Panc1 (cell line): ENCODE measurements around the gene XYLT1. TPM values are rescaled to one million over a fixed set of nuclear protein-coding genes. Genes with fewer than 3 reads are reported as not detected.

Experiments used
- ATAC-seq: fragments of 200-7000 bp; cut with Tn5 transposase; 2 replicates; pipeline ENCODE4 v1.9.1; 2020; ENCODE audit warnings: mild to moderate bottlenecking, moderate library complexity
- BruUV-seq: library from RNA; stranded (reverse); fragments of 400-500 nt; replicated peaks from 2 replicates; lab custom pipeline; 2021; lab: Mats Ljungman, UMichigan
- CTCF ChIA-PET: fragments of 300-600 bp; sonication (Branson Sonifier 250); formaldehyde crosslinking; loops from one replicate; lab custom pipeline; 2022; ENCODE audit warnings: antibody characterized with exemption; lab: Charles Lee
- POLR2A ChIA-PET: fragments of 300-600 bp; sonication (Branson Sonifier 250); formaldehyde crosslinking; loops from one replicate; lab custom pipeline; 2022; ENCODE audit warnings: antibody characterized with exemption; lab: Charles Lee
- DNase-seq: peaks from one replicate; pipeline ENCODE4 v3.0.0-alpha.2; 2010; ENCODE audit warnings: low read depth, low spot score
- H3K27ac ChIP-seq: 2 replicates; pipeline ENCODE4 v1.5.1; 2011; ENCODE audit warnings: mild to moderate bottlenecking, low read length, inconsistent platforms
- H3K27me3 ChIP-seq: fragments of 200-500 bp; sonication (Bioruptor generic); 2 replicates; pipeline ENCODE4 v1.6.0; 2014; ENCODE audit warnings: low read length, inconsistent platforms; ENCODE audit not compliant: control insufficient read depth, insufficient read depth
- H3K36me3 ChIP-seq: fragments of 200-500 bp; sonication (Bioruptor generic); 2 replicates; pipeline ENCODE4 v1.5.1; 2014; ENCODE audit warnings: inconsistent platforms, mild to moderate bottlenecking, low read length, moderate library complexity; ENCODE audit not compliant: control insufficient read depth, insufficient read depth
- H3K4me1 ChIP-seq: 2 replicates; pipeline ENCODE4 v1.5.1; 2011; ENCODE audit warnings: inconsistent platforms, mild to moderate bottlenecking, low read length, moderate library complexity; ENCODE audit not compliant: control insufficient read depth, insufficient read depth
- H3K4me3 ChIP-seq, 2 experiments: 2 replicates each; pipeline ENCODE4 v1.5.1; 2011 to 2012; ENCODE audit warnings: low read depth in 2 of 2, low read length in 2 of 2, mild to moderate bottlenecking in 2 of 2, inconsistent platforms in 1 of 2, moderate library complexity in 1 of 2
- H3K9me3 ChIP-seq: fragments of 200-500 bp; sonication (Bioruptor generic); 2 replicates; pipeline ENCODE4 v1.5.1; 2014; ENCODE audit warnings: low read depth, mild to moderate bottlenecking, inconsistent platforms, low read length, moderate library complexity; ENCODE audit not compliant: control insufficient read depth, insufficient read depth
- POLR2AphosphoS5 ChIP-seq: IDR thresholded peaks from 2 replicates; pipeline ENCODE4 v1.6.1; 2012; ENCODE audit warnings: mild to moderate bottlenecking, low read depth, low read length, moderate library complexity
- REST ChIP-seq, 2 experiments: IDR thresholded peaks; 2 replicates each; pipeline ENCODE4 v1.6.1; 2011 to 2012; ENCODE audit warnings: low read depth in 2 of 2, control low read depth in 1 of 2, low read length in 1 of 2, mild to moderate bottlenecking in 1 of 2, moderate library complexity in 1 of 2; ENCODE audit not compliant: insufficient read depth in 1 of 2
- SIN3A ChIP-seq: IDR thresholded peaks from 2 replicates; pipeline ENCODE4 v1.6.1; 2012; ENCODE audit warnings: low read depth, mild to moderate bottlenecking, low read length, moderate library complexity, borderline replicate concordance; ENCODE audit not compliant: insufficient read depth
- TCF7L2 ChIP-seq: IDR thresholded peaks from 2 replicates; pipeline ENCODE4 v1.6.1; 2011; ENCODE audit warnings: mild to moderate bottlenecking, low read depth, low read length, inconsistent platforms
- in situ Hi-C: cut with HindIII; loops from 2 replicates; pipeline ENCODE4 v1.10.0; 2016; ENCODE audit warnings: low sequenced_read_pairs, low pct_unique_long_range_greater_than_20kb
- intact Hi-C: fragments of 100-400 bp; cut with micrococcal nuclease; formaldehyde crosslinking; loops from one replicate; pipeline ENCODE4 v1.10.0; 2022; ENCODE audit not compliant: unreplicated experiment
- total RNA-seq: library from RNA; stranded (reverse); gene quantifications from one replicate; pipeline ENCODE4 v1.2.1, GENCODE V29; 2021; ENCODE audit not compliant: unreplicated experiment
- TF ChIP-seq, protein P1 (sequence below): fragments of 450-650 bp; IDR thresholded peaks from 2 replicates; pipeline ENCODE4 v1.5.1; 2017; ENCODE audit warnings: mild to moderate bottlenecking

XYLT1 gene
- total RNA-seq, 1 experiment from 2014 or later: 0.62 TPM

- CTCF ChIA-PET: no interaction called here
- no peak for DNase-seq
- no peak overlapping the region for H3K27ac ChIP-seq
- H3K27me3 ChIP-seq: peaks cover 14% of the 10 kb centered on the region
- no peak overlapping the region for H3K4me3 ChIP-seq
- no peaks in the 10 kb centered on the region for H3K36me3 ChIP-seq
- no peaks in the 10 kb centered on the region for H3K9me3 ChIP-seq
- intact Hi-C loops: no loop called here
- BruUV-seq: no TSS peak
- TF ChIP-seq POLR2AphosphoS5: no peak
- no peak for TF ChIP-seq TCF7L2
- no peak for TF ChIP-seq SIN3A
- TF ChIP-seq REST (IDR thresholded peaks at IDR 0.05; ENCODE audit: insufficient read depth in 1 of 2, low read depth in 2 of 2, low read length in 1 of 2): no peak
- TF ChIP-seq, protein P1, sequence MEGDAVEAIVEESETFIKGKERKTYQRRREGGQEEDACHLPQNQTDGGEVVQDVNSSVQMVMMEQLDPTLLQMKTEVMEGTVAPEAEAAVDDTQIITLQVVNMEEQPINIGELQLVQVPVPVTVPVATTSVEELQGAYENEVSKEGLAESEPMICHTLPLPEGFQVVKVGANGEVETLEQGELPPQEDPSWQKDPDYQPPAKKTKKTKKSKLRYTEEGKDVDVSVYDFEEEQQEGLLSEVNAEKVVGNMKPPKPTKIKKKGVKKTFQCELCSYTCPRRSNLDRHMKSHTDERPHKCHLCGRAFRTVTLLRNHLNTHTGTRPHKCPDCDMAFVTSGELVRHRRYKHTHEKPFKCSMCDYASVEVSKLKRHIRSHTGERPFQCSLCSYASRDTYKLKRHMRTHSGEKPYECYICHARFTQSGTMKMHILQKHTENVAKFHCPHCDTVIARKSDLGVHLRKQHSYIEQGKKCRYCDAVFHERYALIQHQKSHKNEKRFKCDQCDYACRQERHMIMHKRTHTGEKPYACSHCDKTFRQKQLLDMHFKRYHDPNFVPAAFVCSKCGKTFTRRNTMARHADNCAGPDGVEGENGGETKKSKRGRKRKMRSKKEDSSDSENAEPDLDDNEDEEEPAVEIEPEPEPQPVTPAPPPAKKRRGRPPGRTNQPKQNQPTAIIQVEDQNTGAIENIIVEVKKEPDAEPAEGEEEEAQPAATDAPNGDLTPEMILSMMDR: no peak
- POLR2A ChIA-PET: interaction anchor here (0.7 kb wide), 1 partner anchor 63 kb away, joined by 9 read pairs; no protein-coding TSS in a partner anchor
- in situ Hi-C loops: loop anchor here (25.0 kb wide), 1 partner anchor 116 kb away; no protein-coding TSS in a partner anchor
- ATAC-seq: peak; percentile 45; the same call in 1 of the 2 replicates
- no peaks in the 10 kb centered on the region for H3K4me1 ChIP-seq
Measured at GRCh38 chr16:17070882-17071592, 399.7 kb downstream of the XYLT1 start.

DNA sequence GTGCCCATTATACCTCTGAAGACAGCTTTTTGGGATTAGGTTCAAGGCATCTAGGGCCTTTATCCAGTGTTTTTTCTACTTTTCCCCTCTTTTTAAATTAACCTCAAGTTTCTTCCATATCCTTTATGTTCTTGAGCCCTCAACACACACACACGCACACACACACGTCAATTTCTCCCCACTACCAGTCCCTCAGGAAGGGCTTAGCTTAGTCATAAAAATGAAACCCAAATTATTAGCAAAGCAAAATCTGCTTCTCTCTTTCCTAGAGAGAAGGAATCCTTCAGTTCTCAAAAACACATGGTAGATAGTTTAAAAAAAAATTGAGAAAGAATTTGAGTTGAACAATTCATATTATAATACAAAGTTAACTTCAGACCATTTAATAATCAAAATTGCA, 401.1 kb downstream of the XYLT1 start:
- Histone ChIP-seq H3K4me3 (no peak overlapping the region), H3K36me3 (no peaks in the 10 kb centered on the region), H3K27me3 (peaks cover 11% of the 10 kb centered on the region), H3K9me3 (no peaks in the 10 kb centered on the region), H3K27ac (no peak overlapping the region), H3K4me1 (no peaks in the 10 kb centered on the region)
- ATAC-seq (no peak), DNase-seq (no peak)
- in situ Hi-C loops: loop anchor here (25.0 kb wide), 1 partner anchor 118 kb away; no protein-coding TSS in a partner anchor
- intact Hi-C loops: no loop called here
- no TSS peak for BruUV-seq
- POLR2A ChIA-PET: no interaction called here
- no peak for TF ChIP-seq REST (IDR thresholded peaks at IDR 0.05; ENCODE audit: insufficient read depth in 1 of 2, low read depth in 2 of 2, low read length in 1 of 2)
- CTCF ChIA-PET: no interaction called here
